NCI-H146 treated with DMSO at 0.1 percent for 48 hours (cell line): ENCODE results near the gene FIP1L1.
A peak's percentile ranks its signal among the peaks of the same experiment; 100 is the strongest.
"Not testable (repeated sequence)": the region's sequence is repeated elsewhere in the genome, so short reads cannot be mapped to it uniquely, and the experiment has no call there.

Source experiments
- DNase-seq: peaks from one replicate; lab custom pipeline; 2025; ENCODE audit not compliant: unreplicated experiment; lab: John Stamatoyannopoulos, UW

Gene FIP1L1

DNA sequence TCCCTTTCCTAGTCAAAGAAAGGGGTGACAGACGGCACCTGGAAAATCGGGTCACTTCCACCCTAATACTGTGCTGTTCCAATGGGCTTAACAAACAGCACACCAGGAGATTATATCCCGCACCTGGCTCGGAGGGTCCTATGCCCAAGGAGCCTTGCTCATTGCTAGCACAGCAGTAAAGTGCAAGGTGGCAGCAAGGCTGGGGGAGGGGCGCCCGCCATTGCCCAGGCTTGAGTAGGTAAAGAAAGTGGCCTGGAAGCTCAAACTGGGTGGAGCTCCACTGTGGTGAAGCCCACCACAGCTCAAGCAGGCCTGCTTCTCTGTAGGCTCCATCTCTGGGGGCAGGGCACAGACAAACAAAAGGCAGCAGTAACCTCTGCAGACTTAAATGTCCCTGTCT is 89.1 kb downstream of the FIP1L1 start:
- not testable (repeated sequence) for DNase-seq

- DNase-seq = no peak
Measured at GRCh38 chr4:53476232-53477037, 99.0 kb downstream of the FIP1L1 start.

- no peak for DNase-seq
Measured at GRCh38 chr4:53477038-53477565, 99.7 kb downstream of the FIP1L1 start.

- DNase-seq = no peak
Measured at GRCh38 chr4:53477636-53478035, 100.2 kb downstream of the FIP1L1 start.

DNA sequence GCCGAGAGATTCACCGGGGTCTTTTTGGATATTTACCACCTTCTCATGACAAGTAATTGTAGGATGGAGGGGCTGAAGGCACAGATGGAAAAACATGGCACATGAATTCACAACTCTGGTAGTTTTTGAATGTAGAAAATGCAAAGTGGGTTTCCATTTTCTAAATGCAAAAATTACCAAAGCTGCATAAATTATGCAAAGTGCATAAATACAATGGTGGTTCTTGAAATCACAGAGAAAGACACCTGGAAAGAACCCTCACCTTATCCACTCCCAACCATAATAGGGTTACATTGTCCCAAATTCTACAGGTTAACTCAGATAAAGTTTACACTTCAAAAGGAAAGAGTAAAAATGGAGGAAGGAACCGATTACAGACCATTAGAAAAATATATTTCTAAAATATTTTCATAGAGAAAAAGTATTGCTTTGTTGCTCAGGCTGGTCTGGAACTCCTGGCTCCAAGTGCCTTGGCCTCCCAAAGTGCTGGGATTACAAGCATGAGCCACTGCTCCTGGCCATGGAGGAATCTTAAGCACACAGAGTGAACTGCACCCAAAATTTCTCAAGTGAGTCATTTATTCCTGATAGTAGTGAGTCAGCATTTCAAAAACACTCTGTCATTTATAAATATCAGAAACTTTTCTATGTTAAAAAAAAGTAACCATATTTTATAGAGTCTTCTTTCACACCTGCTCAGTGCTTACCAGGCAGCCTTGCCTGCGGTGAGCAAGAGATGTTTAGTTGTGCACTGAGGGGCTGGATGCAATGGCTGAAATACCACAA is 101.4 kb downstream of the FIP1L1 start:
- no peak for DNase-seq

DNA sequence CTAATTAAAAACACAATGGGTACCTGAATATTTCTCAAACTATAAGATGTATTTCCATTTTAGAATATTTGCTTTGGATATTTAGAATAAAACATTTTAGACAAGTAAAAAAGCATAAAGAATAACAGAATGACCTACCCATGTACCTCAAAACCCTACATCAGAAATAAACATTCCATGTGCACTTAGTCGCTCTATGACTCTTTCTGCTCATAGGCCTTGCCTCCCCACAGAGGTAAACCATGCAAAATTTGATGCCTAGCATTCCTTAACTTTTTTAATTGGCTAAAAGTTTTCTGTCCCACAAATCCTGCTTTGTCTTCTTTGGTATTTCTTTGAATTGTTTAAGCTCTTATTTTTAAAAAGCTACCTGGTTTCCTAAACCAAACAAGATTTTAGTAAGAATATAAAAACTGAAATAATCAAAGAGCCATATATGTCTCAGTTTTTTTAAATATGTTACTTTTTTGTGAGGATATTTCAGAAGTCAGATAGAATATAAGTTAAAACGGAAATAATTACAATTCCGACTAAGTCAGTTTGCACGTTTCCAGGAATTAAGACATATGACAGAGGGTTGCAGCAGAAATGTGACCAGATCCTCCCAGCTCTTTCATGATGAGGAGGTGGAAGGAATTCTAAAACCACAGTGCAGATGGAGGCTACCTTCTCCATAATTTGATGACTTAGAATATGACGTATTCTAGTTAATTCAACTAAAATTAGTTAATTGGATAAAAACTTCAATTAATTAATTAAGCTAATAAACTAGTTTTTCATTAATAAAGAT is 102.5 kb downstream of the FIP1L1 start:
- DNase-seq = no peak

DNA sequence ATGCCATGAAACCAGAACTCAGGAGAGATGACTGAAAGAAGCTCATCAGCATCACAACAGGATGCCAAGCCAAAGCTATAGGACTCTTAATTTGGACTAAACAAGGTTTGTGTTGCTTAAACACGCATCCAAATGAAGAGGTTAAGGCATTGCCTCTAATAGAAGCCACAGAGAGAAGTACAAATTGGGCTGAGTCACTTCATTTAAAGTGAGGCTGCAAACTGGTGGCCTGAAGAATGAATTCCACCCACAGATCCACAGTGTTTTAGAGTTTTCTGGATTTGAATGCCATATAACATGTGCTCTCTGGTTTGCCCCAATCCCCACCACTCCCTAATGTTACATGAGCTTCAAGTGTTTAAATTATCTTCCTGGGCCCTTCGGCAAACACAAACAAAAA is 103.5 kb downstream of the FIP1L1 start:
- DNase-seq = no peak

- DNase-seq = no peak
Measured at GRCh38 chr4:53481586-53481985, 104.1 kb downstream of the FIP1L1 start.

GRCh38 chr4:53483250-53483649 is 105.8 kb downstream of the FIP1L1 start:
- no peak for DNase-seq

GRCh38 chr4:53484911-53485657 is 107.6 kb downstream of the FIP1L1 start:
- DNase-seq = no peak

GRCh38 chr4:53485658-53486040 is 108.2 kb downstream of the FIP1L1 start:
- no peak for DNase-seq

- no peak for DNase-seq
Measured at GRCh38 chr4:53487766-53488165, 110.3 kb downstream of the FIP1L1 start.

DNA sequence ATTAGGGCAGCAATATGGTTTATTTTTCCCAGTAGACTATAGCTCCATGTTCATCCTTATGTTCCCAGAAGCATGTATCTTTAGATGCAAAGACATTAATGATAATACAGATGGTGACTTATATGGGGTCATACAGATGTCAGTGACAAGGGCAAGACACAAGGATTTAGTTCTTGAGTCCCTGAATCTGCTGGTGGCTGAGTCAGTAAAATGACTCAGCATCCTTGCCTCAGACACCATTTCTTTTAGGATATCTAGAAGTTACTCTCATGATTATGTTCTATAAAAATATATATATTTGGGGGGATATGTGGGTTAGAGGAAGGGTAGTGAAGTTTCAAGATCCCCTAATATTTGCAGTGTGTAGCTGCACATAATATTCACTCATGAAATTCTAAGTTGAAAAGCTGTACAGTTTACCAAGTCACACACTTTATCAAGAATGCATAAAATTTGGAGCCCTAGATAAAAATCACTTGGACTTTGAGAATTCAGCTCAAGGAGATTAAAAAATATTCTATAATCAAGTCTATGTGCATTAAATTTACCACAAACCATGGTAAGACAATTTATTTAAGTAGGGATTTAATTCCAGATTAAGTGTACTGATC is 111.9 kb downstream of the FIP1L1 start:
- DNase-seq = no peak

- DNase-seq = no peak
Measured at GRCh38 chr4:53490161-53490956, 112.9 kb downstream of the FIP1L1 start.

DNA sequence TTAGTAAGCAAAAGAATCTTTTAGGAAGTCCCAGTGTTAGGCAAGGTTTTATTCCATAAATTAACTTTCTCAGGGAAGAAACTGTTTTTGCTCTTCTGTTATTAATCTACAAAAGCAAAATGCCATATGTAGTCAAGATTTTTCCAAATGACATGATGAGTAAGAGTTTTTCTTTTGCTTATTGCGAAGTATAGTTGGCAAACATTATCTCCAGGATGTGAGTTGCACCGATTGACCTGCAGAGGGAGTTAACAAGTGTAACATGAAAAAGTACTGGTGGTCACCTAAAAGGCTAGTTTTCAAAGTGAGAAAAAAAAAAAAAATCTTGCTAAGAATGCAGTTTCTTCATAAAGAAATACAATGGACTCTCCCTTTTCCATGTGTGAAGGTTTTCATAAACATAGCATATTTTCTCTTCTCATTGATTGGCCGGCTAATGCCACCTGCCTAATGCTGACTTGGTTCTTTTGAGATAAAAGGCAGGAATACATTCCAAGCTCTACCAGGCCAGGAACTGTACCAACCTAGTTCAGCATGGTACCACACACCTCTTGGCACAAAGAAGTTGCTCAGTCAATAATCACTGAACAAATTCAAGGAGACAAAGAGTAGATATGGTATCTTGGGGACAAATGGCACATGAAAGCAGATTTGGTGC is 113.7 kb downstream of the FIP1L1 start:
- DNase-seq = peak; percentile 15

- DNase-seq = no peak
Measured at GRCh38 chr4:53494851-53495250, 117.4 kb downstream of the FIP1L1 start.

GRCh38 chr4:53497487-53498244 is 120.2 kb downstream of the FIP1L1 start:
- no peak for DNase-seq

DNA sequence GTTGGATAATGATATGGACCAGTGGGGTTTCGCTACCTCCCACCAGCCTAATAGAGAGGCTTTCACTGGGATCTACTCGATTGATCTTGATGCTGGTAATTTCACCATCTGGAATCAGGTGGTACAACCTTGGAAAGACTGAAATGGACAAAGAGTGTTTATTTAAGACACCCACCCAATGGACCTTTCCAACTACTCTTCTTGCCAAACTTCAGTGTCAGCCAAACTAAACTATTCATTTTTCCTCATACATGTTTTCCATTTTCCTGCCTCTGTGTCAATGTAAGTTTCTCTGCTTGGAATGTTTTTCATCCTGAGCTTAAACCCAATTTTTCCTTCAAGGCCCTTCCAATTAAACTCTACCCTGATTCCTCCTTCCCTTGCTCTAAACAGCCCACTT is 121.3 kb downstream of the FIP1L1 start:
- DNase-seq = no peak
